Calu3 (cell line): Measurements from ENCODE around the gene KANSL3. TPM values are rescaled to one million over a fixed set of nuclear protein-coding genes. Genes with fewer than 3 reads are reported as not detected.
"Not testable (repeated sequence)": the region's sequence is repeated elsewhere in the genome, so short reads cannot be mapped to it uniquely, and the experiment has no call there.

Source experiments
- BruUV-seq: library from RNA; stranded (reverse); fragments of 400-500 nt; replicated peaks from 2 replicates; lab custom pipeline; 2021; lab: Mats Ljungman, UMichigan
- CTCF ChIA-PET: fragments of 300-600 bp; sonication (Branson Sonifier 250); formaldehyde crosslinking; loops from one replicate; lab custom pipeline; 2022; ENCODE audit warnings: antibody characterized with exemption; lab: Charles Lee
- DNase-seq: peaks from one replicate; pipeline ENCODE4 v3.0.0; 2022
- H3K27ac Mint-ChIP-seq: one replicate; pipeline ENCODE4 v1.8.0; 2022; ENCODE audit warnings: mixed read lengths; ENCODE audit not compliant: unreplicated experiment
- H3K27me3 Mint-ChIP-seq: one replicate; pipeline ENCODE4 v1.8.0; 2022; ENCODE audit warnings: mixed read lengths; ENCODE audit not compliant: unreplicated experiment
- H3K36me3 Mint-ChIP-seq: one replicate; pipeline ENCODE4 v1.8.0; 2022; ENCODE audit warnings: mild to moderate bottlenecking, moderate library complexity, mixed read lengths; ENCODE audit not compliant: insufficient read depth, unreplicated experiment
- H3K4me1 Mint-ChIP-seq: one replicate; pipeline ENCODE4 v1.8.0; 2022; ENCODE audit warnings: mild to moderate bottlenecking, low read depth, mixed read lengths; ENCODE audit not compliant: unreplicated experiment
- H3K4me3 Mint-ChIP-seq: one replicate; pipeline ENCODE4 v1.8.0; 2022; ENCODE audit warnings: mild to moderate bottlenecking, low read depth, moderate library complexity, mixed read lengths; ENCODE audit not compliant: unreplicated experiment
- H3K9me3 Mint-ChIP-seq: one replicate; pipeline ENCODE4 v1.8.0; 2022; ENCODE audit warnings: low read depth, mixed read lengths; ENCODE audit not compliant: unreplicated experiment
- CTCF ChIP-seq: fragments of 200-600 bp; IDR thresholded peaks from one replicate; pipeline ENCODE4 v1.8.0; 2022; ENCODE audit warnings: antibody characterized with exemption; ENCODE audit not compliant: unreplicated experiment
- intact Hi-C: fragments of 100-400 bp; cut with micrococcal nuclease; formaldehyde crosslinking; loops from one replicate; pipeline ENCODE4 v1.10.0; 2022; ENCODE audit not compliant: unreplicated experiment
- total RNA-seq: library from RNA; stranded (reverse); gene quantifications from 2 replicates; pipeline ENCODE4 v1.2.3, GENCODE V29; 2022

The KANSL3 gene
- total RNA-seq, 1 experiment from 2014 or later, result 39.6 TPM

GRCh38 chr2:96680561-96681141 lies 42.5 kb upstream of the KANSL3 start:
- Mint-ChIP-seq H3K4me1 (peaks cover 12% of the 10 kb centered on the region), H3K27me3 (peaks cover 34% of the 10 kb centered on the region), H3K9me3 (no peaks in the 10 kb centered on the region), H3K4me3 (no peak overlapping the region), H3K36me3 (no peaks in the 10 kb centered on the region), H3K27ac (no peak overlapping the region)
- CTCF ChIA-PET, result no interaction called here
- TF ChIP-seq CTCF, result no peak
- no peak for DNase-seq
- no TSS peak for BruUV-seq
- intact Hi-C loops, result no loop called here

GRCh38 chr2:96679848-96680247 lies 41.7 kb upstream of the KANSL3 start:
- no peak overlapping the region for H3K27ac Mint-ChIP-seq
- peaks cover 12% of the 10 kb centered on the region for H3K4me1 Mint-ChIP-seq
- H3K4me3 Mint-ChIP-seq, result no peak overlapping the region
- BruUV-seq, result no TSS peak
- H3K27me3 Mint-ChIP-seq, result peaks cover 30% of the 10 kb centered on the region
- intact Hi-C loops, result no loop called here
- no peak for TF ChIP-seq CTCF
- no peak for DNase-seq
- H3K9me3 Mint-ChIP-seq, result no peaks in the 10 kb centered on the region
- no peaks in the 10 kb centered on the region for H3K36me3 Mint-ChIP-seq
- CTCF ChIA-PET, result no interaction called here

GRCh38 chr2:96669539-96670215 lies 31.6 kb upstream of the KANSL3 start:
- H3K4me3 Mint-ChIP-seq, result no peak overlapping the region
- peaks cover 17% of the 10 kb centered on the region for H3K4me1 Mint-ChIP-seq
- H3K27me3 Mint-ChIP-seq, result peaks cover 49% of the 10 kb centered on the region
- H3K9me3 Mint-ChIP-seq, result no peaks in the 10 kb centered on the region
- no peak overlapping the region for H3K27ac Mint-ChIP-seq
- no peak for DNase-seq
- CTCF ChIA-PET, result interaction anchor here (0.5 kb wide), 1 partner anchor 17 kb away, joined by 5 read pairs; no protein-coding TSS in a partner anchor
- intact Hi-C loops, result no loop called here
- TF ChIP-seq CTCF, result no peak
- BruUV-seq, result no TSS peak
- peaks cover 13% of the 10 kb centered on the region for H3K36me3 Mint-ChIP-seq

DNA sequence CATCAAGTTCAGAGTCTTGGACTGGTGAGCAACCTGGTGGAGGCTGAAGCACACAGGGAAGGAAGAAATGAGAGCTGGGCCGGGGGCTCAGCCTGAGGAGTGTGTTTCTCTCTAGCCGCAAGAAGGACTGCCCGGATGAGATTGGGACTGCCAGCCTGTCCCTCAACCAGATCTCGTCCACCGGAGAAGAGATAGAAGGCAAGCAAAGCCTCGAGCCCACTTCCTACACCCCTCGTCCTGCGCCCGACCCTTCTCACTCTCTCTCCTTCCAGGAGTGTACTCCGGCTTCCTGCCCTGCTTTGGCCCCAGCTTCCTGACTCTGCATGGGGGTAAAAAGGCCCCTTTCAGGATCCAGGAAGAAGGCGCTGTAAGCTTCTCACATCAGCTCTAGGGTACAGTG lies 30.7 kb upstream of the KANSL3 start:
- peaks cover 14% of the 10 kb centered on the region for H3K36me3 Mint-ChIP-seq
- intact Hi-C loops, result no loop called here
- H3K27me3 Mint-ChIP-seq, result peaks cover 42% of the 10 kb centered on the region
- CTCF ChIA-PET, result interaction anchor here (0.6 kb wide), 1 partner anchor 87 kb away, joined by 4 read pairs; no protein-coding TSS in a partner anchor
- no peak overlapping the region for H3K4me3 Mint-ChIP-seq
- no peak overlapping the region for H3K27ac Mint-ChIP-seq
- peaks cover 2% of the 10 kb centered on the region for H3K9me3 Mint-ChIP-seq
- BruUV-seq, result no TSS peak
- DNase-seq, result no peak
- H3K4me1 Mint-ChIP-seq, result peaks cover 25% of the 10 kb centered on the region
- TF ChIP-seq CTCF, result no peak

DNA sequence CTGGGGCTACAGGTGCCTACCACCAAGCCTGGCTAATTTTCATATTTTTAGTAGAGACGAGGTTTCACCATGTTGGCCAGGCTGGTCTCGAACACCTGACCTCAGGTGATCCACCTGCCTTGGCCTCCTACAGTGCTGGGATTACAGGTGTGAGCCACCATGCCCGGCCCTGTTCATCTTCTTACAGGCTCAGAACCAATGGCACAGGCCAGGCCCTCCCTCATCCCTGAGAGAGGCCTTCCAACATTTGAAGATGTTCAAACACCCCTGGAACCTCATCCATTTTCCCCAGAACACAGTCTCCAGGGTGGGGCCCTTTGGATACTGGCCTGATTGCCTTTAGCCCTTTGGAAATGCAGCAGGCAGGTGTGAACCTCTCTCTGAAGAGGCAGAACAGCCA lies 27.6 kb upstream of the KANSL3 start:
- DNase-seq, H3K9me3 Mint-ChIP-seq, intact Hi-C loops, BruUV-seq: not testable (repeated sequence)
- CTCF ChIA-PET, result interaction anchor here (0.6 to 1.2 kb wide), 4 partner anchors 23 to 95 kb away, joined by 3 to 7 read pairs (median 4); partner anchors contain the start of genes CNNM4 and KANSL3
- Mint-ChIP-seq H3K27me3 (peaks cover 12% of the 10 kb centered on the region), H3K4me1 (peaks cover 33% of the 10 kb centered on the region), H3K36me3 (peaks cover 17% of the 10 kb centered on the region), H3K27ac (peak overlapping the region; percentile 86), H3K4me3 (peak overlapping the region; percentile 14)
